ENCODE data around the gene ARID1B.

Gene ARID1B

DNA sequence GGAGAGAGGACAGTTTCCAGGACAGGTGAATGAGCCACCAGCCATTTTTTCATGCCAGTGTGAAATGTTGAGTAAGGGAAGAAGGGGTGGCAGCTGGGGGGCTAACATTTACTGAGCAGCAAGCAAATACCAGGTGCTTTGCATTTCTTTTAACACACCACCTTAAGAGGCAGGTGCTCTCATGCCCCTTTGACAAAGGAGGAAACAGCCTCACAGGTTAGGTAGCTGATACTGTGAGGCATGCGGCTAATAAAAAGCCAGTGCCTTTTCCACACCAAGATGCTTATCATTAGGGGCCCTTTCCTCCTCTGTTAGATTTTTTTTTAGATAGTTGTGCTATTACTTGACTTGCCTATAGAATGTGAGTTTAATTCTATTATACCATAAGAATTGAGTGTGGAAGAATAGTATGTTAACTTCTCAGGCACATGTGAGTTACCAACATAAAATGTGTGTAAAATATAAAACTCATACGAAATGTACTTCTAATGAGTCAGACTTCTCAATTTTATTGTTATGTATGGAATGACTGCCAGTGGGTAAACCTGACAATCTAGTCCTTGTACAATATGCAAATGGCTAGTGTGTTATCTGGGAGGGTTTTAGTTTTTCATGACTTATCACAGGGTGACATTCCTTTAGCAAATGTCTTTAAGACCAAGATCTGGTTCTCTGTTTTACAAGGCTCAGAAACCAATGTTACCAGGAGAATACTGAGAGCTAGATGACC is 286.2 kb downstream of the ARID1B start:
- no peak for DNase-seq

DNA sequence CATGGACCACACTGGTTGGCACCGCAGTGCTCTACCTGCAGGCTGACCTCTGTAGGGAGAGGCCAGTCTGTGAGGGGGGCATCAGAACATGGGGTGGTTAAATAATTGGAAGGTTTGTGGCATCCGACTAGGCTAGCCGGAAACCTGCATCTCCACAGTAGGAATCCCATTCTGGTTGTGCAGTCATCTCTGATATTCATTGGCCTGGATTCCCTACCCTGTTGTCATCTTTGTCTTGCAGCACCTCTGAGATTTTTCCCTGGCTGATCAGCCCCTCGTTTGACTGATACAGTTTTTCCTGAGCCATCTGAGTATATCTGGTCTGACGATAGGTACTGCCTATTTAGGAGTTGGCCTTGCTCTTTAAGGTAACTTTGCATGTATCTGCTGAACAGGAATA is 286.7 kb downstream of the ARID1B start:
- DNase-seq, result no peak

- no peak for DNase-seq
These were observed 287.3 kb downstream of the ARID1B start for GRCh38 chr6:157064502-157064901.

DNA sequence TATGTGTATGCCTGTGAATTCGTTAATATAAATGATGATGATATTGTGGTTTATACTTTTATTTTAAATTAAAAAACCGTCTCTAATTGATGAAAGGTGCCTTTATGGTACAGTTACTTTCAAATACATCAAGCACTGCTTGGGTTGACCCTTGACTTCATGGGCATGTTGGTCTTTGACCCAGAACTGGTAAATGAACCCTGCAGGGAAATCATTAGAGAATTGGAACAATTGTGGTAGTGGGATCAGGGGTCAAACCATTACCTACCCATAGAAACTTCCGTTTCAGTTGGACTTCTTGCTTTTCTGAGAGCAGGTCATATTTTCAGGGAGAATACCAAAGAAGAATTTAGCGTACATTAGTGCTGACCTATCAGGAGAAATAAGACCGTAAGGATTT is 288.2 kb downstream of the ARID1B start:
- no peak for DNase-seq

- DNase-seq, result no peak
These were observed 289.8 kb downstream of the ARID1B start for GRCh38 chr6:157066781-157067491.

DNA sequence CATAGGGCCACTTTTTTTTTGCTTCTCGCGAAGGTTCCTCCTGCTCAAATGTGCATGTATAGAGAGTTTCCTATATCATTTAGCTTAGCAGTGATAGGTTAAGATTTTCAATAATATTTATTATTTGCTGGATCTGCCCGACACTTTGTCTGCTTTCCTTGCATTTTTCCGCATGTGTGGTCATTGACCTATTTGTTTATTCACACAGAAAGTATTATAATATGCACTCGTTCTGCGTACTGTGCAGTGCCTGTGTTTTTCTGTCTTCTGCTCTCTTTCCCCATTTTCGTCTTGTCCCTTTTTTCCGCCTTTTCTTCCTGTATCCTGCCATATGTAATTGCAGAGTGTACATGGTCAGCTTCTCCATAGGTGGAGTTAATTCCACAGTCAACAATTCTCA is 290.3 kb downstream of the ARID1B start:
- no peak for DNase-seq

GRCh38 chr6:157068691-157069324 is 291.6 kb downstream of the ARID1B start:
- DNase-seq, result no peak

- DNase-seq, result no peak
These were observed 292.4 kb downstream of the ARID1B start for GRCh38 chr6:157069585-157069984.

DNA sequence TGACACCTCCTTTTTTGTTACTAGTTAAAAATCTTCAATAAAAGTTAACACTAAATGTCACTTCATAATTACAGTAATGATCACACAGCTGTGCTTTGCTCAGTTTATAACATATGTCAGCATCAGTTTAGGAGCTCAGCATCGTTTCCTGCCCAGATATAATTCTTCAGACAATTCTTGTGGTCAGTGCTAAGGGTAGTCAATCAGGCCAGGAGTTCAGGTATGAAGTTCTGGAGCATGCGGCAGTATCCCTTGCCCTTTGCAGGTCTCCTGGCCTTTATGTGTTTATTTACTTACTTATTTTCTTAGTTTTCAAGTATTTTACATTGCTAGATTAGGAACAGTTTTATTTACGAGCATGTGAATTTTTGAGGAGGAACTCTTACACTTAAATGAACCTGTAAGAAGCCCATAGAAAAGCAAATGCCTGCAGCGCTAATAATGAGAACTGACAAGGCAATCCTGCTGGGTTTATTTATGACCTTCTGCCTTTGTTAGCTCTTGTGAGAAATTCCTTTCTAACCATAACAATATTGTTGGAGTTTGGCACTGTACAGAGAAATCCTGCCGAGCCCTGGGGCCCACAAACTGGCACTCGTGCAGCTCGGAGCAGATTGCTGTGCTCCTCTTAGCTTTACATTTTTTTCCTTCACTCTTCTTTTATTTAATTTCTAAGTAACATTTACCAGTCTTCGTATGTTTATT is 293.4 kb downstream of the ARID1B start:
- no peak for DNase-seq

- no peak for DNase-seq
These were observed 294.9 kb downstream of the ARID1B start for GRCh38 chr6:157072128-157072527.

- no peak for DNase-seq
These were observed 296.4 kb downstream of the ARID1B start for GRCh38 chr6:157073596-157073995.

DNA sequence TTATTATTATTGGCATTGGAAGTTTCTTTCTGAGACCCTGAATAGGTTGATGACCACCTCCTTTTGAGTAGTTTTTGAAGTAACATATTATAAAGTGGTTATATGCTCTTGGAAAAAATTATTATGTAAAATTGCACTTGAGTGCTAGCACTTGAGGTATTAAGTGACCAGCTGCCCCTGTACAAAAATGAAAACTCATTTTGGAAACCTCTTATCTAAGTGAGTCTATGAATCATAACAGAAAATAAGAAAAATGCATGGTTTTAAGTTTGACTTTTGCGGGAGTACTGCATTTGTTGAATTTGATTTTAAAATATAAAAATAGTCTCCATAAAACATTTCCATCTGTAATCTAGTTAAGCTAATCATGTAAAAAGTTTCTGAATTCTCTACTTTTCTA is 297.8 kb downstream of the ARID1B start:
- DNase-seq, result no peak

- DNase-seq, result no peak
These were observed 298.6 kb downstream of the ARID1B start for GRCh38 chr6:157075549-157076450.

GRCh38 chr6:157076451-157076822 is 299.3 kb downstream of the ARID1B start:
- no peak for DNase-seq

GRCh38 chr6:157077251-157077650 is 300.1 kb downstream of the ARID1B start:
- no peak for DNase-seq

DNA sequence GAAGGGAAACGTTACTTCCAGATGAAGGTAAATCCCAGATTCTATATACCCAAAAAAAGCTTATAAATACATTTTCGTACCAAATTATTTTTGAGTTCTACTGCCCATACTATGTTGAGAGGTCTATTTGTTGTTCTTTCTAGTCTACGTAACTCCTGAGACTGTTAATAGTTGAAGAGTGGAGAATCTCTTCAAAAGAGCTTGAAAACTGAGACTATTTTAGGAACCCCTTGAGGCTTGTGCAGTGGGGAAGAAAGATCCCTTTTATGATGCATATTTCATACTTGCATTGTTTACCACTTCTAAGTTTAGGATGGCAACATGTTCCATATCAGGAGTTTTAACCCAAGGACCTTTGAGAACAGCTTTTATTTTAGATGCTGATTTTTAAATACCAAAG is 301.1 kb downstream of the ARID1B start:
- DNase-seq, result no peak

- DNase-seq, result no peak
These were observed 302.1 kb downstream of the ARID1B start for GRCh38 chr6:157079277-157079676.

- DNase-seq, result no peak
These were observed 302.6 kb downstream of the ARID1B start for GRCh38 chr6:157079771-157080170.

DNA sequence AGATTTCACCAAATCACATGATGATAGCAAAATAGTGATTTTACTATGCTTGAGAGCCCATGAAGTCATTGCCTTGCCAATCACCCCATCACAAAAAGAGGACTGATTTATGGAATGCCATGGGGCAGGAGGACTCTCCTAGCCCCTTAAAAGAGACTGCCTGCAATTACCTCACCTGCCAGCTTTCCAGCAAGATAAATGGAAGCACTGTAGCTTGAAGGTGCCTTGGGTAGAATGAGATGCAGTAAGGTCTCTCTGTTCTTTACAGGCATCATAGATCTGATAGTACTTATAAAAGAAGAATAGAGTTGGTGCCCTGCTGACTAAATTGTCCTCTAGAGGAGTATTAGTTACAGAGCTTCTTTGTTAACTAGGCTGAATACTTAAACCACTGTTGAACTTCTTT is 303.8 kb downstream of the ARID1B start:
- no peak for DNase-seq

DNA sequence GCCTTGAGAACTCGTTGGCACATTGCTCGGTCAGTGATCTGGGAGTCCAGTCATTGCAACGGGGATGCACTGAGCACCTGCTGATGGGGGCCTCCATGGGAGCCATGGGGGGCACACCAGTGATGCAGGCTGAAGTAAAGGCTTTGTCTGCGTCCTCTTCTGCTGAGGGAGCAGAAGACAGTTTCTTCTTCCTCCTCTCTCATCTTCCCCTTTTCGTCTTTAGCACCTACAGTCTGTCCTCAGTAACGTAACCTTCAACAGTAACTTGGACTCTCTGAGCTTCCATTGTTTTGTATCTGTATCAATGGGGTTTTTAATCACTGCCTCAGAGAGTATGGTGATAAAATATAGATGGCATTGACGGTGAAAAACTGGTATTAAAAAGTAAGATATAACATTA is 306.2 kb downstream of the ARID1B start:
- no peak for DNase-seq

- DNase-seq, result no peak
These were observed 309.5 kb downstream of the ARID1B start for GRCh38 chr6:157086632-157087031.

GRCh38 chr6:157087974-157088373 is 310.8 kb downstream of the ARID1B start:
- DNase-seq, result no peak

DNA sequence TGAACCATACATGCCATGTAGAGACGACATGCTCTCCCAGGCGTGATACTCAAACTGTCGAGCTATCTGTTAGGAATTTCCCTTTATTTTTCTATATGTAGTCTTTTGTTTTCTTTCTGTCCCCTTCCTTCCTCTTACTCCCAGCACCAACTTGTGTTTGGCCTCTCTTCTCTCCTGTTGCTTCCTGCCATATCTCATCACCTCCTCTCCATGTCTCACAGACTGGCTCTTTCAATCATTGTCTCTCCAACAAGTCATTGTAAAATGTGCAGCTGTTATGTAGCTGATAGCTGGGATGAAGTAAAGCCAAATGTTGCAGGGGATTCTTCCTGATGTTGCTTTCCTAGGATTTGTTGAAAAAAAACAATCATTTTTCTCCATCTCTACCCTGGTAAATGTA is 311.7 kb downstream of the ARID1B start:
- no peak for DNase-seq

All from CD4-positive, alpha-beta T cell treated with Interleukin-10 for 1 hour (primary cell).